ENCODE data around the gene STKLD1. TPM values are rescaled to one million over a fixed set of nuclear protein-coding genes. Genes with fewer than 3 reads are reported as not detected.
"Not testable (repeated sequence)": the region's sequence is repeated elsewhere in the genome, so short reads cannot be mapped to it uniquely, and the experiment has no call there.

STKLD1 gene
- total and polyA plus RNA-seq, 3 experiments from 2014 or later = 0.24 to 0.91 (median 0.75) TPM

DNA sequence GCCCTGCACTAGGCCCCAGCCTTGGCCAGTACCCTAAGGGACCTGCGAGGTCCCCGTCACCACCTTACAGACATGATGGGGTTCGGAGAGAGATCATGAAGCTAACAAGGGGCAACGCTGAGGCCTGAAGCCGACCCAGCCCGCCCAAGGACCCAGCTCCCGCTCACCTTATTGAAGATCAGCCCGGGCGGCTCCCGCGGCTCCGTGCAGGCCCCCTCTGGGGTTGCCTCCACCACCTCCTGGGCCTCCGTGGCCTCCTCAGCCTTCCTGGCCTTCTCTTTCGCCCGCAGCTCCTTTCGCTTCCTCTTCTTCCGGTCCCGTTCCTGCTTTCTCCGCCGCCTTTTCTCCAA, 43.8 kb upstream of the STKLD1 start:
- H3K36me3 Mint-ChIP-seq = peaks cover 3 to 65% (median 4%) of the 10 kb centered on the region in 3 donors
- H3K4me3 Mint-ChIP-seq = peak overlapping the region in 1 of 7 donors; percentile 24
- Histone ChIP-seq H3K27me3 (ENCODE audit: insufficient read depth, low read length, poor library complexity, severe bottlenecking) (no peaks in the 10 kb centered on the region), H3K9me3 (ENCODE audit: low read length) (no peaks in the 10 kb centered on the region), H3K27ac (ENCODE audit: low read depth, low read length) (no peak overlapping the region), H3K4me3 (ENCODE audit: low read length) (no peak overlapping the region), H3K36me3 (ENCODE audit: insufficient read depth, low read length) (peaks cover 34% of the 10 kb centered on the region), H3K4me1 (ENCODE audit: insufficient read depth, low read length) (peaks cover 29% of the 10 kb centered on the region)
- no peaks in the 10 kb centered on the region for H3K9me3 Mint-ChIP-seq
- peak overlapping the region in 1 of 8 donors; percentile 24 for H3K27ac Mint-ChIP-seq
- no peaks in the 10 kb centered on the region for H3K27me3 Mint-ChIP-seq
- CTCF ChIA-PET = interaction anchor here (0.8 to 1.1 kb wide), 2 partner anchors 42 to 71 kb away, joined by 3 to 4 read pairs; no protein-coding TSS in a partner anchor
- H3K4me1 Mint-ChIP-seq = peaks cover 21 to 54% (median 39%) of the 10 kb centered on the region in 3 donors
- POLR2A ChIA-PET = interaction anchor here (1.0 to 1.1 kb wide), 2 partner anchors 16 to 44 kb away, joined by 3 to 4 read pairs; partner anchors contain the start of genes MED22, RPL7A and STKLD1
- DNase-seq = no peak

DNA sequence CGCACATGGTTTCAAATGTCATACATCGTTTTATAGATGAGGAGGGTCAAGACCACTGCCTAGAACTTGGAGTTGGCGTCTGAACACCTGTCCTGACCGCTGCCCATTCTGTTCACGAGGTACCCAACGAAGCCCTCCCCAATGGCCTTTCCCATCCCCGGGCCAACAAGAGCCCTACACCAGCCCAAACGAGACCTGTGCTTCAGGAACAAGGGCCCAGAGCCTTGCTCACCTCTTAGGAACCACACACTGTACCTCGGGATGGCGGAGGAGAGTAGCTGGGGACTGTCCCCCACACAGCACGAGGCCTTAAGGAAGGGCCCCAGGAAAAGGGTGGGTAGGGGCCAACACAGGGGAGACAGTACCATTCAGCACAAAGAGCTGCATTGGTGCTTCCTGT, 43.2 kb upstream of the STKLD1 start:
- H3K36me3 Mint-ChIP-seq = peaks cover 3 to 61% (median 4%) of the 10 kb centered on the region in 3 donors
- Histone ChIP-seq H3K4me3 (ENCODE audit: low read length) (no peak overlapping the region), H3K36me3 (ENCODE audit: insufficient read depth, low read length) (peaks cover 34% of the 10 kb centered on the region), H3K4me1 (ENCODE audit: insufficient read depth, low read length) (peaks cover 29% of the 10 kb centered on the region), H3K27me3 (ENCODE audit: insufficient read depth, low read length, poor library complexity, severe bottlenecking) (no peaks in the 10 kb centered on the region), H3K27ac (ENCODE audit: low read depth, low read length) (no peak overlapping the region), H3K9me3 (ENCODE audit: low read length) (no peaks in the 10 kb centered on the region)
- peak overlapping the region in 2 of 7 donors; percentile 24 to 66 for H3K4me3 Mint-ChIP-seq
- DNase-seq = peak in 1 of 5 donors; percentile 38
- no peaks in the 10 kb centered on the region for H3K27me3 Mint-ChIP-seq
- ChIA-PET CTCF (interaction anchor here (0.8 to 1.1 kb wide), 2 partner anchors 41 to 70 kb away, joined by 3 to 4 read pairs; no protein-coding TSS in a partner anchor), POLR2A (interaction anchor here (1.0 to 1.1 kb wide), 2 partner anchors 15 to 44 kb away, joined by 3 to 4 read pairs; partner anchors contain the start of genes MED22, RPL7A and STKLD1)
- peak overlapping the region in 1 of 8 donors; percentile 79 for H3K27ac Mint-ChIP-seq
- peaks cover 21 to 52% (median 35%) of the 10 kb centered on the region in 3 donors for H3K4me1 Mint-ChIP-seq
- H3K9me3 Mint-ChIP-seq = no peaks in the 10 kb centered on the region

DNA sequence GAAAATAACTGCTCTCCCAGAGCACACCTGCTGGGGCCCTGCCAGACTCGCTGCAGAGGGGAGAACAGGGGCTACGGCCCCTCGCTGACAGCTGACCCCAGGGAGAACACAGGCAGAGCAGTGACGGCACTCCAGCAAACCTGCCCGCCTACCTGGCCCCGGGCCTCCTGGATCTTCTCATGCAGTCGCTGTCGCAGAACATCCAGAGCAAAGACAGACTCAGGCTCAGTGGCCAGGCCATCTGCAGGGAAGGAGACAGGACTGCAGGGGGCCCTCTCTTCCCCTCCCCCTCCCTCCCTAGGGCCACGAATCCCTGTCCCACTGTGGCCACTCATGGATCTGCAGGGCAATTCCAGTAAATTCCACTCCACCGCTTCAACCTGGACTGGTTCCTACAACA, 42.6 kb upstream of the STKLD1 start:
- Histone ChIP-seq H3K9me3 (ENCODE audit: low read length) (no peaks in the 10 kb centered on the region), H3K27me3 (ENCODE audit: insufficient read depth, low read length, poor library complexity, severe bottlenecking) (no peaks in the 10 kb centered on the region), H3K4me1 (ENCODE audit: insufficient read depth, low read length) (peaks cover 29% of the 10 kb centered on the region), H3K36me3 (ENCODE audit: insufficient read depth, low read length) (peaks cover 34% of the 10 kb centered on the region), H3K4me3 (ENCODE audit: low read length) (no peak overlapping the region), H3K27ac (ENCODE audit: low read depth, low read length) (no peak overlapping the region)
- Mint-ChIP-seq H3K27ac (peak overlapping the region in 2 of 8 donors; percentile 52 to 84), H3K36me3 (peaks cover 3 to 61% (median 4%) of the 10 kb centered on the region in 3 donors), H3K27me3 (no peaks in the 10 kb centered on the region), H3K4me3 (peak overlapping the region in 2 of 7 donors; percentile 22 to 36), H3K4me1 (peaks cover 21 to 50% (median 35%) of the 10 kb centered on the region in 3 donors), H3K9me3 (no peaks in the 10 kb centered on the region)
- CTCF ChIA-PET = no interaction called here
- POLR2A ChIA-PET = interaction anchor here (0.6 kb wide), 1 partner anchor 826 kb away, joined by 8 read pairs; no protein-coding TSS in a partner anchor
- DNase-seq = peak in 1 of 5 donors; percentile 38

DNA sequence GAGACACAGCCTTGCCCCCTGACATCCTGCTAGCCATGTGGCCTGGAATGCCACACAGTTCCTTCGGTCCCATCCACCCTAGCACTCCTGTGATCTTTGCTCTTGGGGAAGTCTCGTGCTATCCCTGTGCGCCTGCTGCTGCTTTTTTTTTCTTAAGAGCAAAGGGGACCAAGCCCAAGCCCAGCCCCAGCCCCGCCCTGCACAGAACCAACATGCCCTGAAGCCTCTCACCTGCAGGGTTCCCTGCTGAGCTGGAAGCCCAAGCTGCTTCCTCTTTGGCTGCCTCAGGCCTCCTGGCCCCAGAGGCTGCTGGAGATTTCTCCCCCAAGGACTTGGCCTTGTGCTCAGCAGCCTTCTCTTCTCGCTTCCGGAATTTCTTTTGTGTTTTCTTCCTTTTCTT, 42.0 kb upstream of the STKLD1 start:
- POLR2A ChIA-PET = interaction anchor here (0.6 to 2.1 kb wide), 3 partner anchors 14 to 826 kb away, joined by 8 to 14 read pairs (median 8); partner anchors contain the start of genes MED22 and RPL7A
- no peaks in the 10 kb centered on the region for H3K9me3 ChIP-seq (ENCODE audit: low read length)
- peaks cover 21 to 45% (median 40%) of the 10 kb centered on the region in 3 donors for H3K4me1 Mint-ChIP-seq
- peaks cover 34% of the 10 kb centered on the region for H3K36me3 ChIP-seq (ENCODE audit: insufficient read depth, low read length)
- CTCF ChIA-PET = interaction anchor here (0.9 to 2.0 kb wide), 4 partner anchors 23 to 190 kb away, joined by 3 to 7 read pairs (median 4); no protein-coding TSS in a partner anchor
- peak overlapping the region in 5 of 8 donors; percentile 24 to 94 (median 47) for H3K27ac Mint-ChIP-seq
- H3K9me3 Mint-ChIP-seq = no peaks in the 10 kb centered on the region
- no peak overlapping the region for H3K27ac ChIP-seq (ENCODE audit: low read depth, low read length)
- H3K4me1 ChIP-seq (ENCODE audit: insufficient read depth, low read length) = peaks cover 29% of the 10 kb centered on the region
- H3K4me3 Mint-ChIP-seq = peak overlapping the region in 4 of 7 donors; percentile 36 to 59 (median 37)
- no peaks in the 10 kb centered on the region for H3K27me3 Mint-ChIP-seq
- no peak overlapping the region for H3K4me3 ChIP-seq (ENCODE audit: low read length)
- DNase-seq = peak in 1 of 5 donors; percentile 39
- peaks cover 3 to 61% (median 8%) of the 10 kb centered on the region in 3 donors for H3K36me3 Mint-ChIP-seq
- no peaks in the 10 kb centered on the region for H3K27me3 ChIP-seq (ENCODE audit: insufficient read depth, low read length, poor library complexity, severe bottlenecking)

DNA sequence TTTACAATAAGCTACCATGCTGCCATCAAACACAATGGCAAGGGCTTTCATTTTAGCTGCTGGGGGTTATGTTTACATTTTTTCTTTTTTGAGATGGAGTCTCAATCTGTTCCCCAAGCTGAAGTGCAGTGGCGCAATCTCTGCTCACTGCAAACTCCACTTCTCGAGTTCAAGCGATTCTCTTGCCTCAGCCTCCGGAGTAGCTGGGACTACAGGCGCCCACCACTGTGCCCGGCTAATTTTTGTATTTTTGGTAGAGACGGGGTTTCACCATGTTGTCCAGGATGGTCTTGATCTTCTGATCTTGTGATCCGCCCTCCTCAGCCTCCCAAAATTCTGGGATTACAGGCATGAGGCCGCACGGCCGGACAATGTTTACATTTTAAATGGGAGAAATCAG, 41.3 kb upstream of the STKLD1 start:
- Mint-ChIP-seq H3K27ac (peak overlapping the region in 7 of 8 donors; percentile 72 to 96 (median 93)), H3K36me3 (peaks cover 3 to 65% (median 8%) of the 10 kb centered on the region in 3 donors), H3K4me3 (peak overlapping the region; percentile 95 to 98 (median 96)), H3K4me1 (peaks cover 28 to 45% (median 42%) of the 10 kb centered on the region in 3 donors)
- POLR2A ChIA-PET = interaction anchor here (1.8 to 2.1 kb wide), 2 partner anchors 13 to 36 kb away, joined by 8 to 14 read pairs; partner anchors contain the start of genes MED22 and RPL7A
- Histone ChIP-seq H3K4me3 (ENCODE audit: low read length) (peak overlapping the region; percentile 92), H3K36me3 (ENCODE audit: insufficient read depth, low read length) (peaks cover 34% of the 10 kb centered on the region), H3K4me1 (ENCODE audit: insufficient read depth, low read length) (peaks cover 31% of the 10 kb centered on the region), H3K27ac (ENCODE audit: low read depth, low read length) (peak overlapping the region; percentile 72)
- H3K27me3 Mint-ChIP-seq; H3K27me3 ChIP-seq (ENCODE audit: insufficient read depth, low read length, poor library complexity, severe bottlenecking); H3K9me3 Mint-ChIP-seq; DNase-seq; H3K9me3 ChIP-seq (ENCODE audit: low read length): not testable (repeated sequence)
- CTCF ChIA-PET = interaction anchor here (0.9 to 2.0 kb wide), 5 partner anchors 22 to 191 kb away, joined by 3 to 7 read pairs (median 4); no protein-coding TSS in a partner anchor

DNA sequence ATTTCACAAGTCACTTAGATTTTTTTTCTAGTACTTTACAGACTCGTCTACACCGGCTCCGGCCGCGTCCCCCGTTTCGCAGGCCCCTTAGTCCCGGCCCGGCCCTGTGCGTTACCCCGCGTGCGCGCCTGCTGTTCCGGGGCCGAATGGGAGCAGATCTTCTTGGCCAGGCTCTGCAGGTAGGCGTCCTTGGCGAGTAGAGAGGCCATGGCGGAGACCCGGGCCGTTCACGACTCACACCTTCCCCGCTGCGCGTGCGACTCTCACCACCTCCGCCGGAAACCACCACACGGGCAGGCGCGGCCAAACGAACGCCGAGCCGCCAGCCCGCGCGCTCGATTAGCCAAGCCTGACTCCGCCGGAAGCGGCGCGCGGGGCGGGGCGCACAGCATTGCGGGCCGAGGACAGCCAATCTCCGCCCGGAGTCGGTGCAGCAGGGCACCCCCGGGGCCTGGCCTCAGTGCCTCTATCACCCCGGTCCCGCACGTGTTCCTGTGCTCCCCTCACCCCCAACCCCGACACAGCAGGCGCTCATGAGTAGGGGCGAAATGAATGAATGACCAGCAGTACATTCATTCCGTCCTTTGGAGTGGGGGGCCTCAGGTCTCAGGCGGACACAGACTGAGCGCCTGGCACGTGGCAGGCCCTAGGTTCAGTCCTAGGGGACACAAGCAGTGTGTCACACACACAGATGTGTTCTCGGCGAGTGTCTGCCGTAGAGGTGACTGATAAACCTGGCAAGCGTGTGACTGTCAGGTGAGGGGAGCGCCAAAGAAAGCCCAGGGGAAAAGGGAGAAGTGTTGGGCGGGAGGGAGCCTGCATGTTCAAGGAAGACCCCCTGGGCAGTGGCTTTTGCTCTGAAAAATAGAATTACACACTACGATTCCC, 40.0 kb upstream of the STKLD1 start, which contains the start of gene SURF6:
Gene SURF6 (minus strand): TSS at position 265 of the 888 bp plus-strand sequence. CDS start 56 bp downstream, at position 209.
- H3K4me1 ChIP-seq (ENCODE audit: insufficient read depth, low read length) = peaks cover 41% of the 10 kb centered on the region
- peaks cover 0 to 65% (median 8%) of the 10 kb centered on the region in 3 donors for H3K36me3 Mint-ChIP-seq
- H3K27me3 Mint-ChIP-seq = no peaks in the 10 kb centered on the region
- H3K4me1 Mint-ChIP-seq = peaks cover 36 to 53% (median 49%) of the 10 kb centered on the region in 3 donors
- H3K9me3 Mint-ChIP-seq = no peaks in the 10 kb centered on the region
- peak within 1 kb of the TSS; percentile 92 to 96 (median 94) for H3K27ac Mint-ChIP-seq
- peaks cover 26% of the 10 kb centered on the region for H3K36me3 ChIP-seq (ENCODE audit: insufficient read depth, low read length)
- POLR2A ChIA-PET = interaction anchor here (0.6 to 2.1 kb wide), 3 partner anchors 20 to 38 kb away, joined by 3 to 14 read pairs (median 8); partner anchors contain the start of genes SURF1 and SURF2
- H3K9me3 ChIP-seq (ENCODE audit: low read length) = no peaks in the 10 kb centered on the region
- peak within 1 kb of the TSS; percentile 72 for H3K27ac ChIP-seq (ENCODE audit: low read depth, low read length)
- peak within 1 kb of the TSS; percentile 92 for H3K4me3 ChIP-seq (ENCODE audit: low read length)
- DNase-seq = peak; percentile 89 to 94 (median 93)
- no peaks in the 10 kb centered on the region for H3K27me3 ChIP-seq (ENCODE audit: insufficient read depth, low read length, poor library complexity, severe bottlenecking)
- H3K4me3 Mint-ChIP-seq = peak within 1 kb of the TSS; percentile 95 to 98 (median 96)
- CTCF ChIA-PET = interaction anchor here (1.2 to 2.0 kb wide), 3 partner anchors 35 to 42 kb away, joined by 3 to 7 read pairs (median 5); no protein-coding TSS in a partner anchor

DNA sequence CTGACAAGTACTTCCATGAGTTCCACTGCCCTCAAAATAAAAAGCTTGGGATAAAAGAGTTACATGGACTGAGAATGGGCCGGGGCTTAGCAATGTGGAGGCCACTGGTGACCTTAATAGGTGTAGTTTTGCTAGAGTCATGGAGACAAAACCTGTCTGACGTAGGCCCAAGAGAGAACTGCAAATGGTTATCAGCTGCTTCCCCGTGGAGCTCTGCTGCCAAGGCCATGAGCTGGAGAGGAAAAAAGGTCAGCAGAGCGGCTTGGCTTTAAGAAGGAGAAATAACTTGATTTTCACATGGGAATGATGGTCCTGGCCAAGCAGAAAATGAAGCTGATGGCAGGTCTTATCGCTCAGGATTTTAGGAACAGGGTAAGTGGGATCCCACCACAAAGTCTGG, 36.5 kb upstream of the STKLD1 start:
- H3K9me3 ChIP-seq (ENCODE audit: low read length) = no peaks in the 10 kb centered on the region
- H3K4me1 ChIP-seq (ENCODE audit: insufficient read depth, low read length) = peaks cover 29% of the 10 kb centered on the region
- ChIA-PET CTCF (interaction anchor here (1.1 to 1.7 kb wide), 2 partner anchors 34 to 147 kb away, joined by 3 to 5 read pairs; no protein-coding TSS in a partner anchor), POLR2A (interaction anchor here (1.4 kb wide), 1 partner anchor 8 kb away, joined by 6 read pairs; the partner anchor contains the start of genes MED22 and RPL7A)
- H3K9me3 Mint-ChIP-seq = no peaks in the 10 kb centered on the region
- peaks cover 33 to 46% (median 41%) of the 10 kb centered on the region in 3 donors for H3K4me1 Mint-ChIP-seq
- H3K27me3 Mint-ChIP-seq = no peaks in the 10 kb centered on the region
- H3K36me3 ChIP-seq (ENCODE audit: insufficient read depth, low read length) = peaks cover 23% of the 10 kb centered on the region
- H3K27me3 ChIP-seq (ENCODE audit: insufficient read depth, low read length, poor library complexity, severe bottlenecking) = no peaks in the 10 kb centered on the region
- H3K27ac Mint-ChIP-seq = peak overlapping the region in 5 of 8 donors; percentile 23 to 91 (median 68)
- no peak overlapping the region for H3K4me3 ChIP-seq (ENCODE audit: low read length)
- peak overlapping the region in 2 of 7 donors; percentile 35 to 70 for H3K4me3 Mint-ChIP-seq
- no peak for DNase-seq
- no peak overlapping the region for H3K27ac ChIP-seq (ENCODE audit: low read depth, low read length)
- H3K36me3 Mint-ChIP-seq = peaks cover 0 to 63% (median 8%) of the 10 kb centered on the region in 3 donors

Measured in CD8-positive, alpha-beta memory T cell (primary cell).